CD1c-positive myeloid dendritic cell (primary cell): ENCODE measurements around the gene COASY.
"Not testable (repeated sequence)": the region's sequence is repeated elsewhere in the genome, so short reads cannot be mapped to it uniquely, and the experiment has no call there.

Experiments
- DNase-seq: peaks from one replicate; pipeline ENCODE4 v3.0.0-alpha.2; 2016; ENCODE audit errors: extremely low spot score

The COASY gene

DNA sequence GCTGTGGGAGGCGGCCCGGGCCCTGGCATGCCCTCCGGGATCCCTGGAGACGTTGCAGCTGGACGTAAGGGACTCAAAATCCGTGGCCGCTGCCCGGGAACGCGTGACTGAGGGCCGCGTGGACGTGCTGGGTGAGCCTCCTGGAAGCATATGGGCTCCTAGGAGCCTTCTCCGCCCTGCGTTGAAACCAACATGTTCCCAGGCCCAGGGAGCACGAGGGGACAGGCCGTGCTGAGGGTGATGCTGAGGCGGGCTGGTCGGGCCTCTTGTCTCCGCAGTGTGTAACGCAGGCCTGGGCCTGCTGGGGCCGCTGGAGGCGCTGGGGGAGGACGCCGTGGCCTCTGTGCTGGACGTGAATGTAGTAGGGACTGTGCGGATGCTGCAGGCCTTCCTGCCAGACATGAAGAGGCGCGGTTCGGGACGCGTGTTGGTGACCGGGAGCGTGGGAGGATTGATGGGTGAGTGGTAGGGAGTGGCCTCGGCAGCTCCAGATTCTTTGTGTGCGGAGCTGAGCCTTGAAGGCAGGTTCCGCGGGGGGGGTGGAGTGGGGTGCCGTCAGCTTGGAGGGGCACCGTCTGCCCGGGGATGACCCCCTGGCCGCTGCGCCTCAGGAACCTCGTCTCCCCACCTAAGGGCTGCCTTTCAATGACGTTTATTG lies 8.7 kb upstream of the COASY start:
- no peak for DNase-seq

DNA sequence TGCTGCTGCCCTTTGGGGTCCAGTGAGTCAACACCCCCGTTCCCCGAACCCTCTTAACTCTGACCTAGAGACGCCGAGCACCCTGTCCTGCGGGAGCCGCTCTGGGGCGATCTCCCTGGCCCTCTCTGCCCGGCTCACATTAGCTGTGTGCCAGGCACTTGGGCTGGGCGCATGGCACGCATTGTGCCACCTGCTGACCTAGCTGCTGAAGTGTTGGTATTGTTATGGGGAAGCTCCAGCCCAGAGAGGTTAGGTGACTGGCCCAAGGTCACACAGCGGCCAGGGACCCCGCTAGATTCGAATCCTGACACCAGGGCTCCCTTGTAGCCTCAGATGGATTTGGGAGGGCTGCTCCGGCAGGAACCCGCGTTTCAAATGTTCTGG lies 8.1 kb upstream of the COASY start:
- no peak for DNase-seq

DNA sequence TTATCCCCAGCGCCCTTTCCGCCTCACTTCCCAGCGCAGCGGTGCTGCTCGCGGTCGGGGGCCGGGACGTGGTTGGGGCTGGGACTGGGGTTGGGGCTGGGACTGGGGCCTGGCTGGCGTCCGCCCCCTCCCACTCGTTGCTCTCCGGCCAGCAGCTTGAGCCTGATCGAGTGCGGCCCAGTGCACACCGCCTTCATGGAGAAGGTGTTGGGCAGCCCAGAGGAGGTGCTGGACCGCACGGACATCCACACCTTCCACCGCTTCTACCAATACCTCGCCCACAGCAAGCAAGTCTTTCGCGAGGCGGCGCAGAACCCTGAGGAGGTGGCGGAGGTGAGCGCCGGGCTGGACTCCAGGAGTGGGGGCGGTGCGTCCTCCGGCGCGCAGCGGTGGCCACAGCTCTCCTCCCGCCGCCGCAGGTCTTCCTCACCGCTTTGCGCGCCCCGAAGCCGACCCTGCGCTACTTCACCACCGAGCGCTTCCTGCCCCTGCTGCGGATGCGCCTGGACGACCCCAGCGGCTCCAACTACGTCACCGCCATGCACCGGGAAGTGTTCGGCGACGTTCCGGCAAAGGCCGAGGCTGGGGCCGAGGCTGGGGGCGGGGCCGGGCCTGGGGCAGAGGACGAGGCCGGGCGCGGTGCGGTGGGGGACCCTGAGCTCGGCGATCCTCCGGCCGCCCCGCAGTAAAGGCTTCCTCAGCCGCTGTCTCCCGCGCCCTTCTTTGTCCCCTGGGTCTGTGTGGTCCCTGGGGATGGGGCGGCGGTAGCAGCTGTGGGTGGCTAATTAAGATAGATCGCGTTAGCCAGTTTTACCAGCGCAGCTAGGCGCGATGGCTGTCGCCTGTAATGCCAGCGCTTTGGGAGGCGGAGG lies 7.5 kb upstream of the COASY start:
- peak; percentile 82 for DNase-seq

DNA sequence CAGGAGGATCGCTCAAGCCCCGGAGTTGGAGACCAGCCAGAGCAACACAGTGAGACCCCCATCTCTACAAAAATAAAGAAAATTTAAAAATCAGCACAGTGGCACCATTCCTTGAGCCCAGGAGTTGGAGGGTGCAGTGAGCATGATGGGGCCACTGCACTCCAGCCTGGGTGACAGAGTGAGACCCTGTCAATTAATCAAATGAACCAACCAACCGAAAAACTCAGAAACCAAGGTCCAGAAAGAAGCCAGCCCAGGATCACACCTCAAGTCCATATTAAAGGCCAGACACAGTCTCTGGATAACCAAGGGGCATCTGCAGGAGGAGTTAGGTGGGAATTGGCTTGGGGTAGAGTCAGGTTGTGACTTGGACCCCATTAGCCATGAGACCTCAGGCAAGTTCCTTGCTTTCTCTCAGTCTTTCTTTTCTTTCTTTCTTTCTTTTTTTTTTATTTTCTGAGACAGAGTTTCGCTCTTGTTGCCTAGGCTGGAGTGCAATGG lies 6.8 kb upstream of the COASY start:
- DNase-seq, result no peak

DNA sequence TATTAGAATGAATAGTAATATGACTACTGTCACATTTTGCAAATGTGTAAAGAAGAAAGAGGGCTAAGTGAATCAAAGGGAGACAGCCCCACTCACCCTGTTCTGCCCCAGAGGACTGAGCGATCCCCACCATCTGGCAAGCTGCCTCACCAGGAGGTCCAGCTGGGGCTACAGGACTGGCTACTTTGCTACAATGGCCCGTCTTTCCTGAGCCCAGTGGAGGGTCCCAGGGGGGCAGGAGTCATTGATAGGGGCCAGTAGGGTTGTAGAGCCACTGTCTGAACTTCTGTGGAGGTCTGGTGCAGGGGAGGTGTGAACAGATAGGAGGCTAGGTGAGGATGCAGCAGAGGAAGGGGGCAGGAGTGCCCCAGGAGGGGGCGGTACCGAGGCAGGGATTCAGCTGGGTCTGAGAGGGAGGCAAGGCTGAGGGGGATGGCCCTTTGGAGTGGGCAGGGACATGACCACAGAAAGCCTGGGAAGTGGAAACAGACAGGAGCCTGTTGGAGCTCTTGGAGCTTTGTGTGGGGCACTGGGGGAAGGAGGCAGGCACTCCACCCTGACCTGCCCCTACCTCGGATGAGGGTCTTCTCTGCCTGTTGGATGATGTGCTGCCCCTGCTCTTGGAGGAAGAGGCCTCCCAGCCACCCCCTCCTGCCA lies 5.9 kb upstream of the COASY start:
- not testable (repeated sequence) for DNase-seq

DNA sequence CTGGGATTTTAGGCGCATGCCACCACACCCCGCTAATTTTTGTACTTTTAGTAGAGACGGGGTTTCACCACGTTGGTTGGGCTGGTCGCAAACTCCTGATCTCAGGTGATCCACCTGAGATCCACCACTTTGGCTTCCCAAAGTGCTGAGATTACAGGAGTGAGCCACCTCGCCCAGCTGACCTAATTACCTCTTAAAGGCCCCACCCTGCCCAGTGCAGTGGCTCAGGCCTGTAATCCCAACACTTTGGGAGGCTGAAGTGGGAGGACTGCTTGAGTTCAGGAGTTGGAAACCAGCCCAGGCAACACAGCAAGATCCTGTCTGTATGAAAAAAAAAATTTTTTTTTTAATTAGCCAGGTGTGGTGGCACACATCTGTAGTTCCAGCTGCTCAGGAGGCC lies 2.9 kb upstream of the COASY start:
- DNase-seq, result no peak

DNA sequence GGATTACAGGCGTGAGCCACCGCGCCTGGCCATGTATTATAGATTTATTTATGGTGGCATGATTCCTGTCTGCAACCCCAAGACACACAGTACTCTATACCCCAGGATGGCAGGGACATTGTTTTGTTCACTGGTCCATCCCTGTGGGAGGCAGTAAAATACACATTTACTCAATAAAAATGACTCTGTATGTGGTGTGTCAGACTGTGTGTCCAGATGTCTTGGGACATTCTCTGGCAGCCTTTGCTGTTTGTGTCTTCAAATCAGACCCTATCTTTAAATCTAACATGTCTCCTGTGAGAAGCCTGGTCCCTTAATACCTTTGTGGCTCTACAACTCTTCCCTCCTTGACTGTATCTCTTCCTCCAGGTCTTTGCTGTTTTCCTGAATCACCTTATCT lies 1.7 kb upstream of the COASY start:
- DNase-seq, result no peak

DNA sequence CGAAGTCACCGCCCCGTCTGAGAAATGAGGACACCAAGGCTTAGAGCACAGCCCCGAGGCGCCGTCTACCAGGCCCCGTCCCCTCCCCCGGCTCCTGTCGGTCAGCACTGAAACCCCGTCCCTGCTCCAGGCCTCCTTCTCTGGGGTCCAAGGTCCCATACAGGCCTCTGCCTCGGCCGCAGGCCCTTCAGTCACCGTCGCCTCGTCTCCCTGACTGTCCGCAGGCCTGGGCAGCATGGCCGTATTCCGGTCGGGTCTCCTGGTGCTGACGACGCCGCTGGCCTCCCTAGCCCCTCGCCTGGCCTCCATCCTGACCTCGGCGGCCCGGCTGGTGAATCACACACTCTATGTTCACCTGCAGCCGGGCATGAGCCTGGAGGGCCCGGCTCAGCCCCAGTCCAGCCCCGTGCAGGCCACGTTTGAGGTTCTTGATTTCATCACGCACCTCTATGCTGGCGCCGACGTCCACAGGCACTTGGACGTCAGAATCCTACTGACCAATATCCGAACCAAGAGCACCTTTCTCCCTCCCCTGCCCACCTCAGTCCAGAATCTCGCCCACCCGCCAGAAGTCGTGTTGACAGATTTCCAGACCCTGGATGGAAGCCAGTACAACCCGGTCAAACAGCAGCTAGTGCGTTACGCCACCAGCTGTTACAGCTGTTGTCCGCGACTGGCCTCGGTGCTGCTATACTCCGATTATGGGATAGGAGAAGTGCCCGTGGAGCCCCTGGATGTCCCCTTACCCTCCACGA lies 617 bp downstream of the COASY start:
- DNase-seq, result no peak

DNA sequence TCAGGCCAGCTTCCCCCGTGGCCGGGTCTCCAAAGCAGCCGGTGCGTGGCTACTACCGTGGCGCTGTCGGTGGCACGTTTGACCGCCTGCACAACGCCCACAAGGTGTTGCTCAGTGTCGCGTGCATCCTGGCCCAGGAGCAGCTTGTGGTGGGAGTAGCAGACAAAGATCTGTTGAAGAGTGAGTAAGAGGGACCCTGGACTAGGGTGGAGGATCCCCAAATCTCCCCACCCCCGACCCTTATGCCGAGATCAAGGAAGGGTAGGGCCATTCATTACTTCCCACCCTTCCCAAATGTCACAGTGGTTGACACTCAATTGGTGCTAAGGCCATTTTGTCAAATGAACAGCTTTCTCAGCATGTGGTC lies 1.2 kb downstream of the COASY start:
- peak; percentile 20 for DNase-seq

DNA sequence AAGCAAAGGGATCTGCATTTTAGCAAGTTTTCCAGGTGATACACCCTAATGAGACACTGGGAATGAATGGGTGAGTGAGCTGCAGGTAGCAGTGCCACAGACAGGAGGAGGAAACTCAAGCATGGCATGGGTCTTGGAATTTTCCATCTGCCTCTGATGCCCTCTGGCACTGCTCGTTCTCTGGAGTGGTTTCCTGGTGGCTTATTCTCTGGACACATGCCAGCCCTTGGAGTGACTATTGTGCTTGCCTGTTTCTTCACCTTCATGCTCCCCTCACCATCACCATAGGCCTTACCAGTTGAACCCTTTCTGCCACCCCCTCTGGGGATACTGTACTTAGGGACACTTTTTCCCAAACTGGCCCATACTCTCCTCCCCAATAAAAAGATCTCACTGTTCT lies 1.6 kb downstream of the COASY start:
- DNase-seq, result no peak

DNA sequence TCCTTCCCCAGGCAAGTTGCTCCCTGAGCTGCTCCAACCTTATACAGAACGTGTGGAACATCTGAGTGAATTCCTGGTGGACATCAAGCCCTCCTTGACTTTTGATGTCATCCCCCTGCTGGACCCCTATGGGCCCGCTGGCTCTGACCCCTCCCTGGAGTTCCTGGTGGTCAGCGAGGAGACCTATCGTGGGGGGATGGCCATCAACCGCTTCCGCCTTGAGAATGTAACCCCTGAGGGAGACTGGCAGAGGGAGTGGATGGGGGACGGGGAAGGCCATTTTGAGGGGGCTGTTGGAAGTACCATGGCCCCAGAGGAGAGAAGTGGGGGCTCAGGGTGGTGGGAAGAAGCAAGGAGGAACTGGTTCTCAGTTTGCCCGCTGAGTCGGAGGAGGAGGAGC lies 2.0 kb downstream of the COASY start:
- no peak for DNase-seq

DNA sequence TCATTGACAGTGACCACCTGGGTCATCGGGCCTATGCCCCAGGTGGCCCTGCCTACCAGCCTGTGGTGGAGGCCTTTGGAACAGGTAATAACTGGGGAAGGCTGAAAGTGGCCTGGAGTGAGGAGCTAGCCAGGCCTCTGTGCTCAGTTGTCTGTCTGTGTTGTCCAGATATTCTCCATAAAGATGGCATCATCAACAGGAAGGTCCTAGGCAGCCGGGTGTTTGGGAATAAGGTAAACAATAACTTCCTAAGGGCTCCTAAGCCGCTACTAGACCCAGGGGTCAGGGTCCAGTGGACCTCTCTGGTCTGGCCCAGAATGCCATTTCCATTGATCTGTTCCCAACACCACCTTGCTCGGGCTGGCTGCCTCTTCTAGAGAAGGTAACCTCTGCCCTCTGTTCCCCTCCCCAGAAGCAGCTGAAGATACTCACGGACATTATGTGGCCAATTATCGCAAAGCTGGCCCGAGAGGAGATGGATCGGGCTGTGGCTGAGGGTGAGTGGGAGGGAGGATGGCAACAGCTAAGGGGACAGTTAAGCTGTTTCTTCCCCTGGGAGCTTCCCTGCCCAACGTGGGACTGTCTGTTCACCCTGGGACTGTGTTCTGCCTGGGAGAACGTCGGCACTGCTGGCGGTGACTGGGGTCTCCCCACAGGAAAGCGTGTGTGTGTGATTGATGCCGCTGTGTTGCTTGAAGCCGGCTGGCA lies 3.0 kb downstream of the COASY start:
- DNase-seq, result no peak

DNA sequence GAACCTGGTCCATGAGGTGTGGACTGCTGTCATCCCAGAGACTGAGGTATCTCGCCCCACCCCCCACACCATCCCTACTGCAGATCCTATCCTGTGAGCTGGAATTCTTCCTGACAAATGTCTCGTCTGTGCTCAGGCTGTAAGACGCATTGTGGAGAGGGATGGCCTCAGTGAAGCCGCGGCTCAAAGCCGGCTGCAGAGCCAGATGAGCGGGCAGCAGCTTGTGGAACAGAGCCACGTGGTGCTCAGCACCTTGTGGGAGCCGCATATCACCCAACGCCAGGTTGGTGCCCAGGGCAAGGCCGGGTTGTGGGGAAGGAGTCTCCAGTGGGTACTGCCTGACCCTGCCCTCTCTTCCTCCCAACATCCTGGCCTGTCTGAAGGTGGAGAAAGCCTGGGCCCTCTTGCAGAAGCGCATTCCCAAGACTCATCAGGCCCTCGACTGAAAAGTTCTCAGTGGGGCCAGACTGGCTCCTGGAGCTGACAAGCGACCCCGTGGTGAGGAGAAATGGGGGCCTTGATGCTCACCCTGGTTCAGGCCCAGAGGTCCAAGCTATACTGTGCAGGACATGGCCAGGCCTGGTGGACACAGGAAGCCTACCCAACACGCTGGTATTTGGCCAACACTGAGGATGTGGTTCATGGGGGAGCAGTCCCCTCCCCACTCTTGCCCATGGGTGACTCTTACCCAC lies 3.7 kb downstream of the COASY start:
- no peak for DNase-seq

DNA sequence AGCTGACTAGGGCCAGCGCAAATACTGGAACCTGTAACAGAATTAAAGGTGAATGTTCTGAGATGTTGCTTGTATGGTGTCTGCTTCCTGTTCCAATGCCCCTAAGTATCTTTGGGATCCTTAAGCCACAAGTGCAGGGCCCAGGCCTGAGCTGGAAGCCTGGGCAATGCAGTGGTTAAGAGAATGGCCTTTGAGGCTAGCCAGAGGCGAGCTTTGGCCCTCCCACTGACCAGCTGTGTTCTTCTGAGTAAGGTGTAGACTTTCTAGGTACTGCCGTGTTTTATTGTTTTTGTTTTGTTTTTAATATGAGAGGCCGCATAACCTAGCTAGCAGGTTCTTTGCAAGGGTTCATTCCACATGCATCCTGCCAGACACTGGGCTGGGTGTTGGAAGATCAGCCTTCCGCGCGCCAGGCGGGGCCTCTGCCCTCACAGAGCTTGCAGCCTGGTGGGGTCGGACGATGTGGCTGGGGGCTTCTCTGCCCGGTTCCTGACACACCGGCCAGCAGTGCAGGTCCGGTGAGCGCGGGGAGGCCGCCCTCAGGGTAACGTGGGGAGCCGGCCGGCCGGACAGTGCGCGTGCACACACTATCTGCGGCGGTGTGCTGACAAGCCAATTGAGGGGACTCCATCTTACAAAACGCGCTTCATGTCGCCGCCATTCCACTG lies 4.4 kb downstream of the COASY start:
- DNase-seq, result no peak

DNA sequence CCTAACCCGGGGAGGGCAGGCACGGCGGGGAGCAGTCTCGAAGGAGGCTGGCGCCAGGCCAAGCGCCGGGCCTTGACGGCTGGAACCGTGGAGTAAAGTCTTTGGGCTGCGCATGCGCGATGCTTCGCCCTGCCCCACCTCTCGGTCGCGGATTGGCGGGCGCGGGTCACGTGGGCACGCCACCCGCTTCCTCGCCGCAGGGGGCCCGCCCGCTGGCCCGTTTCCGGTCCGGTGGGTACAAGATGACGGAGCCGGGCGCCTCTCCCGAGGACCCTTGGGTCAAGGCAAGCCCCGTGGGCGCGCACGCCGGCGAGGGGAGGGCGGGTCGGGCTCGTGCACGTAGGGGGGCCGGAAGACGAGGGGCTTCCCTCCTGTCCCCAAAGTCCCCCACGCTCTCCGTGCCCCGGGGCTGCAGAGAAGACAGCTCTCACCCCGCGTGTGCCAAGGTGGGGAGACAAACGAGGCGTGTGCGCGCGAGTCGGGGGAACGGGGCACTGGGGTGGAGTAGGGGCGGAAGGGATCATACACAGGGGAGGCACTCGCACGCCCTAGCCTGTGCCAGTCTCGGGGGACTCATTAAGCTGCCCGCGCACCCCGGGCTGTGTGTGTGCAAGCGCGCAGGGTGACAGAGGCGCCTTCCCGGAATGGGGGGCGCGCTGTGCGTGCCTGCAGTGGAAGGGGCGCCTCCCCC lies 5.1 kb downstream of the COASY start, which contains the start of gene MLX:
Gene MLX, plus strand, starts transcription at position 218 of the 691 bp plus-strand sequence. Its CDS starts 25 bp downstream, at position 243.
- peak; percentile 97 for DNase-seq

DNA sequence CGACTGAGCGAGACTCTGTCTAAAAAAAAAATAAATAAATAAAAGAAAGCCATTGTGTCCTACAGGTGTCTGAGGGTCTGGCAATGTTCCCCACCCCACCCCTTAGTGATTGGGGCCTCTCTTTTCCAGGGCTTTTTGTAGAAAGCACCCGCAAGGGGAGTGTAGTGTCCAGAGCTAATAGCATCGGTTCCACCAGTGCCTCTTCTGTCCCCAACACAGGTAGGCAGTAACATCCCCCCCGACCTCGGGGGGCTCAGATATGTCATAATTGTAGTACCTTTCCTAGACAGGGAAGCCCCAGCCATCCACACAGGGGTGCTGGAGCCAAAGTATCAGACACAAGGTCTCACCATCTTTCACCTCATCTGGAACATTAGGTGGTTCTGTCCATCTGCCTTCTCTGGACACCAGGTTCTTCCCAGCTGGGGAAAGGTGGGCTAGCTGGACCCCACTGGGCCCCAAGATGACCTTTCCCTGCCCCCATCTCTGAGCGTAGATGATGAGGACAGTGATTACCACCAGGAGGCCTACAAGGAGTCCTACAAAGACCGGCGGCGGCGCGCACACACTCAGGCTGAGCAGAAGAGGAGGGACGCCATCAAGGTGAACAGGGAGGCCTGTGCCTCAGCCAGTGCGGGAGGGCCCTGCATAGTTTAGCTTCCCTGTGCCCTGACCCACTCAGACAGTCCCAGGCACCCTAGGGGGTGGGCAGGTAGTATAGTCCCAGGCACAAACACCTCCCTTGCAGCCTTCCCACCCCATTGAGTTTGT lies 6.6 kb downstream of the COASY start:
- no peak for DNase-seq

DNA sequence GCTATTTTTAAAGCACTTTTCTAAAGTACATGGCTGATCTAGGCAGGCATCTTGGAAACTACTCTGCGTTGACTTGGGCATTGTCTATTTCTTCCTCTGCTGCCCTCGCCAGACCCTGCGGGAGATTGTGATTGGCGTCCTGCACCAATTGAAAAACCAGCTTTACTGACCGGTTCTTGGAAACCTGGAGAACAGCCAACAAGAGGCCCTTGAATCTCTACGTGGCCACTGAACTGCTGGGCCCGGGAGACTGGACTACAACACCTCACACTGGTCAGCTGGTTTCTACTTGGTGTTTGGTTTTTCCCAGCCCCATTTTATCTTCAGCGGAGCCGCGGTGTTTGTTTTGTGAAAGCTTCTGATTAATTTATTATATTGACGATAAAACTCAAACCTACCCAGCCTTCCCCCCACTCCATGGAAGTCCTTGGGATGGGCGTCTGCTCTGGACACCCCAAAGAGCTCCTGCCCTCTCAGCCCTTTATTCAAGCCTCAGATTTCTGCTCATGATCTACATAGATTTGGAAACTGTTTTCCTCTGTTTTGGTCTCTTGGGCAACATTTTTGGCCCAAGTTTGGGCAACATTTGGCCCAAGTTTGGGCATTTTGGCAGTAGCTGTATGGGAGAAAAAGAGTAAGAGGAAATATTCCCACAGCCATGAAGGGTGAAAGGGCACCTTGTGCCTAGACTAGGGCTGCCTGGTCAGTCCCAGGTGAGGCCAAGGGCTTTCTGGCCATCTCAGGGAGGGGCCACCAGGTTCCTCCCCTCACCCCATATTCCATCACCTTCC lies 9.7 kb downstream of the COASY start:
- DNase-seq, result no peak

DNA sequence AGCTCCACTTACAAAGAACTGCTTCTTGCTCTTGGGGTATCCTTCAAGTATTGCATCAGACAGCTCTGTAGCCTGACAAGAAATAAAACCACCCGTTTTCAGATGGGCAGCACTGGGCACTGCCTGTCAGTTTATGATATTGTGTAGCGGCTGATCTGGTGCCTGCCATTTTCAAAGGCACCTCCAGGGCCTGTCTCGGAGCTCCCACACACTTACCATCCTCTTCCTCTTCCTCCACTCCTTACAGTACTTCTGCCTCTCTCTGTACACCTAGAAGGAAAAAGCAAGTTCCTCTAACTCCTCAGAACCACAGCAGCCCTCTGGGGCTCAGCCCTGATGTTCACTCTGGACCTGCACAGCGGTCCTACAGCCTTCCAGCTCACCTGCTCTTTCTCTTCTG lies 11.1 kb downstream of the COASY start:
- DNase-seq, result no peak
